Measurements from ENCODE around the gene WDR77.

The WDR77 gene

GRCh38 chr1:111448918-111449702 lies at the start of gene WDR77, which contains the start of gene ATP5PB:
Gene WDR77, minus strand, starts transcription at chr1:111449256. Its CDS starts 87 bp downstream, at chr1:111449169.
Gene ATP5PB, plus strand, starts transcription at chr1:111449464. Its CDS starts 78 bp downstream, at chr1:111449542.
- DNase-seq (ENCODE audit: low spot score), result peak; percentile 93

- no peak for DNase-seq (ENCODE audit: low spot score)
Measured at GRCh38 chr1:111497592-111497991, 48.5 kb upstream of the WDR77 start.

DNA sequence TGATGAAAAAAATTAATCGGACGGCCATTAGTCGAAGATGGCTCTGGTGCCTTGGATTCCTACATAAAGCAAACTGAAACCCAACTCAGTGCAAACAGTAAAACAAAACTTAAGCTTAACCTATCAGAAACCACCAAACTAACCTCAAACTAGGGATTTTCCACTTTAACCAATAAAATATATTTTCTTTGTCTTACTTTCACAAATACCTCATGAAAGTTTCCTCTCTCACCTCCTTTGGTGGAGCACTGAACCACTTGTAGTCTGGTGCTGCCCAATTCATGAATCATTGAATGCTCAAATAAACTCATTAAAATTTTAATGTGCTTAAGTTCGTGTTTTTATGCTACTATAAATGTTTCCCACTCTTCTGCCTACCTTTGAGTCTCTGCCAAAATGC lies 47.3 kb upstream of the WDR77 start:
- DNase-seq (ENCODE audit: low spot score), result no peak

GRCh38 chr1:111491070-111491469 lies 42.0 kb upstream of the WDR77 start:
- DNase-seq (ENCODE audit: low spot score), result no peak

DNA sequence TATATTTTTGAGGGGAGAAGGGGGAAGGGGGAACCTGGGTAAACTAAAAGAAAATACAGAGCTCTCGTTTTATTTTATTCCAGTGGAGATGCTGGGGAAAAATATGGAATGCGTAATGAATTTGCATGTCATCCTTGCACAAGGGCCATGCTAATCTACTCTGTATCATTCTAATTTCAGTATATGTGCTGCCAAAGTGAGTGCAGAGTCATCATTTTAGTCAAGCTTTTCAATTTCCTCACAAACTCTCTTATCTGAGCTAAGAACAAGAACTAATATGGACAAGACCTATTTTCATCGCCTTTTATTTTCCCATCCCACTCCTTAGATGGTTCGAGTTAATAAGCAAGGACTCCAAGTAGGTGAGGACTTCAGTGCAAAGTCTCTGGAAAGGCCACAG lies 41.2 kb upstream of the WDR77 start:
- DNase-seq (ENCODE audit: low spot score), result no peak

- DNase-seq (ENCODE audit: low spot score), result no peak
Measured at GRCh38 chr1:111489604-111490003, 40.5 kb upstream of the WDR77 start.

DNA sequence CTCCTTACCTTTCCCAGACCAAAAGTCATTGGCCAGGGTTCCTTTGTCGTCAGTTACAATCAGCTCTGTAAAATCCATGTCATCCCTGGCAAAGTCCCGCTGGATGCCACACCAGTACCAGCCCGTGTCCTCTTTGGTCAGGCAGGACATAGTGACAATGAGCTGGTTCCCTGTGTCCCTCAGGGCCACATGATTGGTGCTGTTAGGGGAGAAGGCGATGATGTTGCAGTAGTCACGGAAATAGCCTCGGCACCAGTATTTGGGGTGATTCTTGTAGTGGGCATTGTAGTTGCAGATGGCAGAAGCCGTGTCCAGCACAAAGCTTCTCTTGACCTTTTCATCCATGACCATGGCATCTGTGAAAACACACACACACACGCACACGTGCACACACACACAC lies 39.6 kb upstream of the WDR77 start:
- DNase-seq (ENCODE audit: low spot score), result no peak

GRCh38 chr1:111487133-111487532 lies 38.1 kb upstream of the WDR77 start:
- no peak for DNase-seq (ENCODE audit: low spot score)

DNA sequence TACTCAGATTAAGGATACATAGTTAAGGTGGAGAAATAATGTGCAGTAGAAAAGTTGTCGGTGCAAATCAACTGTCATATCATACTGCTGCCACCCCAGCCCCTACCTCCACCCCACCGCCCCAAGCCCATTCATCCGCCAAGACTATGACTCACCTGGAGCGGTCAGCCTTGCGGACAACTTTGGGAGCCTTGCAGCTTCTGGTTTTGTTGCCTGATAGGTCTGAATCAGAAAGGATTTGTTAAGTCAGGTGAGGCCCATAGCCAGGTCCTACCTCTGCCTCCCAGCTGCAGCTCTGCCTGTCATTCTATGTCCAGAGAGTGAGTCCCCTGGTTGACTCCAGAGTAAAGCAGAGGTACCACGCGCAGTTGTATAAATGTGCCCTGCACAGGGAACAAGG lies 37.4 kb upstream of the WDR77 start:
- no peak for DNase-seq (ENCODE audit: low spot score)

GRCh38 chr1:111484391-111485026 lies 35.5 kb upstream of the WDR77 start:
- no peak for DNase-seq (ENCODE audit: low spot score)

DNA sequence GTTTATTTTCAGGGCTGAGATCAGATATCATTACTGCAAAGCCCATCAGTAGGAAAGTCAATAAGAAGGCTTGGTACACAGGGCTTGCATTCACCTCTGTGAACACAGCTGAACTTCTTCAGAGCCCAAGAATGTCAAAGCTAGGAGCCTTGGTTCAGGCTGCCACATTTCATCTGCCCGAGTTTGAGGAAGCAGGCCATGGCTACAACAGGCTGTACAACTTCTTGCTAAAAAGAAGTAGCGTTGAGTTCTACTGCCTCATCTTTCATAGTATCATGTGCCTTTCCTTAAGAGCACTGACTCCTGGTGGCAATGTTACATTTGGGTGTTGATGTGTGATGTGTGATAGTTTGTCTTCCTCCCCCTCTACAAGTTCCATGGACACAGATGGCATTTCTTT lies 34.8 kb upstream of the WDR77 start:
- DNase-seq (ENCODE audit: low spot score), result no peak

DNA sequence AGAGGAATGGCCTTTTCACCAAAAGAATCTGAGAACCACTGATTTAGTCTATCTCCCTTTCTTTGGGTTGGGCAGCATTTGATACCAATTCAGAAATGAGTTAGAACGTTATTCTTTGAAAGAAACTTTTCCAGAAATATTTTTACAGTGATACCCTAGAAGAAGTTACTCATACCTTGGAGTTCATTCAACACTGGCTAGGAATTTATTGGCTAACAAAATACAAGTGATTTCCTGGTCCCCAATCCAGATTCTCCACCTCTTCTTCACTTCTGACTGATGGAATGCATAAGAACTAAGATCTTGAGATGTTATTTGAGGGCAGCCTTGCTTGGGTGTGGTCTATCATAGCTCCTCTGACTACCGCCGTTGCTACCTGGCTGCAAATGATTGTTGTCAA lies 34.1 kb upstream of the WDR77 start:
- no peak for DNase-seq (ENCODE audit: low spot score)

DNA sequence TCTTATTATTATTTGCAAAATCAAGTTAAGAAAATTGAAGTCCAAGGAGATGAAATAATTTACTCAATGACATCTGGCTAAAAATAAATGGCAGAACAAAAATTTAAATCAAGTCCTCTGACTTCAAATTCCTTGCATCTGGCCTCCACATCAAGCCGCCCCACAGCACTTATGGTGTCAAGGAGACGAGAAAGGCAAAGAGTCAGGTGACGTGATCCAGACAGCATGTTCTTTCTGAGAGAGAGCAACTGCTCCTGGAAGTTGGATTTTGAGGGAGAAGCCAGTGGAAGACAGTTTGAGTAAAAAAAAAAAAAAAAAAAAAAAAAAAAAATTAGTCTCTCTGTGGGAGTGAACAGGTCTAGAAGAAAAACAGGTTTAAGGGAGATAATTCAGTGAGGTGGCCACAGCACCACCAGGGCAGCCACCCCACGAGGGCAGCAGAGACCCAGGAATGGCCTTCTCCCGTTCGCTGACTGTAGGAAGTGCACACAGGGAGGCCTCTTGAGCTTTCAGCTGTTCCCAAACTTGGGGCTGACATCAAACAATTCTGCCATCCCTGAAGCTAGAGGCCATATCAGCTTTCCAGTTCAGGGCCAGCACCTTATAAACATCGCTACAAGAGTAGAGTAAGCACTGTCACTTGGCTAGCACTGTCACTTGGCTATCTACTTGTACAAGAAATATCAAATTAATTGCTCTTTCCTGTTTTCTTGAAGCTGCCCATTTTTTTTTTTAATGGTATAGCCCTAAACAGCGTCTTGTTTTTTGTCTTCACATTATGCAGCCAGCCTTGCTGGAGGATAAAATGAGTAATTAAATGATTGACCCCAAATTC lies 32.5 kb upstream of the WDR77 start:
- DNase-seq (ENCODE audit: low spot score), result peak; percentile 79

DNA sequence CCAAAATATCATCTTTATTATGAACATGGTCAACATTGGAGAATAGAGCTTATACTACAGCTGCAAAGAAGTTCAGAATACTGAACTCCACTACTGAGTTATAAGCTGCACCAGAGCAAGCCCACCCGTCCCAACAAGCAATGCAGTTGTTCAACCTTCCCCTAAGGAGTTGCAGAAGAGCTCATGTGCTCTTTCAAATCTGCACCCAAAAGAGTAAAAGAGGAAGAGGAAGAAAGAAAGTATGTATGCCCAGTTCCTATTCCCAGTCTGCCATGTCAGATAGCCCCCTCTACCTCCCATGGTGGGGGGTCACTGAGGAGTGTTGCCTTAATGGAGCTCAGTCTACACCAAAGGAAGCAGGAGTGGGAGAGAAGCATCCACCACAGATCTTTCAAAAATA lies 31.6 kb upstream of the WDR77 start:
- DNase-seq (ENCODE audit: low spot score), result no peak

- DNase-seq (ENCODE audit: low spot score), result no peak
Measured at GRCh38 chr1:111476761-111477309, 27.8 kb upstream of the WDR77 start.

DNA sequence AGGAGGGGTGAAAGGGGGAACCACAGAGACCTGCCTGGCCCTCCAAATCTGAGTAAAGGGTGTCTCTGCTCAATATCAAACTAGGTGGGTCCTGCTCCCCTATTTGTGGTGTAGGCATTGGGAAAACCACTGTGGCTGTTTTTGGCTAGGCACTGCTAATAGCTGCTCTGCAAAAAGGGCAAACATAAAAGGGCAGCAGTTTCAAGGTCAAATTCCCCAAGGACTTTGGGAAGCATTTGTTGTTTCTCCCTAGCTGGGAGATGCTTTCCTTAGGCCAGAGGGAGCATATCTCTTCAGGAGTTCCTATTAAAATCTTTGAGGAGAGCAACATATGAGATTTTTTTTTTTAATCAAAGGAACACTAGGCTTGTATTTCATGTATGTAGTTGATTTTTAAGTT lies 27.2 kb upstream of the WDR77 start:
- DNase-seq (ENCODE audit: low spot score), result no peak

DNA sequence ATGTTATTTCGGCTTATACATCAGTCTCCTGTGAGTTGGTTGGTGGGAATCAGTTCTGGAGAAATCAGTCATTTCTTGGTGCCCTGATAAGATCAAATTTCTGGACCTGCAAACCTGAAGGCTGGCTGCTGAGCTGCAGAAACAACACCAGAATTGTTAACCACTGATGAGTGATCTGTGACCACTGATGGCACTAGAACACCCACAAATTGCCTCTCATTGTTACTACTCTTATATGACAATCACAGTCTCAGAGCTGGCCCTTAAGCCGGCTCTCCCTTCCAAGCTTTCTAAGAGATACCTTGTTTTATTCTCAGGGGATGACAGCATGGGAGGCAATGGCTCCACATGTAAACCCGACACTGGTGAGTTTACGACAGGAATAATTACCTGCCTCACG lies 26.6 kb upstream of the WDR77 start:
- DNase-seq (ENCODE audit: low spot score), result no peak

GRCh38 chr1:111474521-111474920 lies 25.5 kb upstream of the WDR77 start:
- no peak for DNase-seq (ENCODE audit: low spot score)

- DNase-seq (ENCODE audit: low spot score), result no peak
Measured at GRCh38 chr1:111474106-111474505, 25.1 kb upstream of the WDR77 start.

DNA sequence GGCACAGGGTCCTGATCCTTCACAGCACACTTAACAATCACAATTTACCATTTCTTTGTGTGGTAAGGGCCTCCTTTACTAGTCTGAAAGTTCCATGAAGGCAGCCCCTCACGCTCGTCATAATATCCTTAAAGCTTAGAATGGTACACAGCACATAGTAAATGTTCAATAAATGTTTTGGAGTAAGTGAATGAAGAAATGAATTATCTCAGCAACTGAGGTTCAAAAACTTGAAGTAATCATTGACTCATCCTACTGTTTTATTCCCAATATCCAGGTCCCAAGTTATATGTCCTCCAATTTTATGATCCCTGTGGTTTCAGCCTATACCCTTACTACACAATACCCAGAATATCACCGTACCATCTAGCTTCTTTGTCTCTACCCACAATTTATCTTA lies 22.5 kb upstream of the WDR77 start:
- no peak for DNase-seq (ENCODE audit: low spot score)

DNA sequence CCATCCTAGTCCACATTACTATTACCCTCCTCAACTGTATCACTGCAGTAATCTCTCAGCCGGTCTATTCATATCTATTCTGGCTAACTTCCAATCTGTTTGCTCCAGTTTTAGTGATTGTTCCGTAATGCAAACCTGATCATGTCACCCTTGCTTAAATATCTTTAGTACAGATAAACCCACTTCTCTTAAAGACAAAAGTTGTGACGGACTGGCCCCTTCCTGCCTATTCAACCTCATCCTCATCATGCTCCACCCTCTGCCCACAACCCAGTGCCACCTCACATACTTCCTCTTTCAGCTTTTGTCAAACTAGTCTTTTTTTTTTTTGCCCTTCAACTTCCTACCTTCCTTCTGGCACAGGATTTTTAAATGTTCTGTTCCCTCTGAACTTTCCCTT lies 22.0 kb upstream of the WDR77 start:
- no peak for DNase-seq (ENCODE audit: low spot score)

DNA sequence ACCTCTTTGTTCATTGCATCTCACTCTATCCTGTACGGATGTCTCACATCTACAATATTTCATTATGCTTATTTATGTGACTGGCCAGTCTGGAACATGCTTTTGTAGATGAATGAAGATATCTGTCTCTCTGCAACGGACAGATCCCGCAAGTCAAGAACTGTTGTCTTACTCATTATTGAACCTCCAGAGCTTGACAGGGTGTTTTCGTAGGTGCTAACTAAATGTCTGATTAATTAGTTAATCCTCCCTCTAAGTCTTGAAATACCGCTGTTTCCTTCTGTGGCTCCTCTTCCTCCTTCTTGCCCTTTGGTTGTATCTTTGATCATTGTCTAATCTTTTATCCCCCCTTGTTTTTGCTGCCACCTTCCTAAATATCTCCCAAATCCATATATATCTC lies 21.5 kb upstream of the WDR77 start:
- no peak for DNase-seq (ENCODE audit: low spot score)

DNA sequence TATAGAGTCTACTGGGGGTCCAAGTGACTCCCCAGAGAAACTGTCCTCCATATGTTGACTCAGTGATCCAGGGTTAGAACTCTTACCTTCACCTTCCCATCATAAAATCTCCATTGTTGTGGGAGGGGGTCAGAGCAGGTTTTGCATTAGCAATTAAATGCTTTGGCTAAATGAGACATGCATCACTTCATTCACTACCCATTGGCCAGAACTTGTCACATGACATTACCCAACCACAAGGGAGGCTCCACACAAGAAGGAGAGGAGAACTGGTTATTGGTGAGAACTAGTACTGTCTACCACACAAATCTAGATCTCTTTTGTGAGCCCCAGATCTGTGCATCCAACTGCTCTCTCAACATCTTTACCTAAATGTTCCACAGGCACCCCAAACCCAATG lies 20.5 kb upstream of the WDR77 start:
- DNase-seq (ENCODE audit: low spot score), result no peak
